ENCODE measurements around the gene LAMC1.
A peak's percentile ranks its signal among the peaks of the same experiment; 100 is the strongest.
"Not testable (repeated sequence)": the region's sequence is repeated elsewhere in the genome, so short reads cannot be mapped to it uniquely, and the experiment has no call there.

LAMC1 gene

DNA sequence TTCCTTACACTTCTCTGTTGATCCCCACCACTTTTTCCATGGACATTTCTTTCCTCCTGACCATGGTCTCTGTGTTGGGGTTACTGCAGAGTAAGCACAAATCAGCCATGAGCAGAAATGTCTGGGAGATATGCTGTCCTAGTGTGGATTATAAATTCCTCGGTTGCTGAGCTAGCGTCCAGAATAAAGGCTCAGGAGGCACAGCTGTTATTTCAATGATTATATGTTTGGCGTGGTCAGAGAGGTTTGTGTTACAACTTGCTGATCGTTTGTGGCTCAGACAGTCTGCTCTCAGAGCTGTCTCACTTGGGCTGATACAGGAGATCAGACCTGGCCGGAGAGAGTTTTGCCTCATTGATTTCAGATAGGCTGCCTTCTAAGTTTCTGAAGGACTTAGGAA is 125.4 kb downstream of the LAMC1 start:
- peak; percentile 35 for DNase-seq (ENCODE audit: low read depth)

DNA sequence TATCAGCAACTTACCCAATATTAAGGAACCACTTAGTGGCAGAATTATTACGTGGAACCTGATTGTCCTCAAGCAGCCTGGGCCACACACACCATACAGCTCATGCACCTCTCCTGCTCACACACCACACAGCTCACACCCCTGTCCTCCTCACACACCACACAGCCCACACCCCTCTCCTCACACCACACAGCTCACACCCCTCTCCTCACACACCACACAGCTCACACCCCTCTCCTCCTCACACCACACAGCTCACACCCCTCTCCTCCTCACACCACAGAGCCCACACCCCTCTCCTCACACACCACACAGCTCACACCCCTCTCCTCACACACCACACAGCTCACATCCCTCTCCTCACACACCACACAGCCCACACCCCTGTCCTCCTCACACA is 126.1 kb downstream of the LAMC1 start:
- no peak for DNase-seq (ENCODE audit: low read depth)

DNA sequence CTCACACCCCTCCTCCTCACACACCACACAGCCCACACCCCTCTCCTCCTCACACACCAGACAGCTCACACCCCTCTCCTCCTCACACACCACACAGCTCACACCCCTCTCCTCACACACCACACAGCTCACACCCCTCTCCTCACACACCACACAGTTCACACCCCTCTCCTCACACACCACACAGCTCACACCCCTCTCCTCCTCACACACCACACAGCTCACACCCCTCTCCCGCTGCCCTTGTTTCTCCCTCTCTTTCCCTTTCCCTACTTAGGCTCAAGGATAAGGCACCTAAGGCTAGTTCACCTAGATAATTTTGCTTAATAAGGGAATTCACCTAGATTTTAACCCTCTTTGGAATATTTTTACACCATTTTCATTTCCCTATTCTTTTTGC is 126.8 kb downstream of the LAMC1 start:
- not testable (repeated sequence) for DNase-seq (ENCODE audit: low read depth)

DNA sequence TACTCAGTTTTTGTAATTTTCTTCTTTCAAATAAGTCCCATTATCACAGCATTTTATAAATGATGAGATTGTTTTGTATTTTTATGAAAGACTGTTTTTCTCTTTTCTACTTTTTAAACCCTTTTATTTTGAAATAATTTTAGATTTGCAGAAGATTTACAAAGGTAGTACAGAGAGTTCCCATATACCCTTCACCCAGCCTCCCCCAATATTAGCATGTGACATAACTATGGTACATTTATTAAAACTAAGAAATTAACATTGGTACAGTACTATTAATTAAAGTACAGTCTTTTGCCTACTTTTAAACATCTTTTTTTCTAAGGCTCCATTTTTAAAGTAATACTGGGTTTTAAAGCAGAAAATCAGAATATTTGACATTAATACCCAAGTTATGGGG is 127.2 kb downstream of the LAMC1 start:
- no peak for DNase-seq (ENCODE audit: low read depth)

DNA sequence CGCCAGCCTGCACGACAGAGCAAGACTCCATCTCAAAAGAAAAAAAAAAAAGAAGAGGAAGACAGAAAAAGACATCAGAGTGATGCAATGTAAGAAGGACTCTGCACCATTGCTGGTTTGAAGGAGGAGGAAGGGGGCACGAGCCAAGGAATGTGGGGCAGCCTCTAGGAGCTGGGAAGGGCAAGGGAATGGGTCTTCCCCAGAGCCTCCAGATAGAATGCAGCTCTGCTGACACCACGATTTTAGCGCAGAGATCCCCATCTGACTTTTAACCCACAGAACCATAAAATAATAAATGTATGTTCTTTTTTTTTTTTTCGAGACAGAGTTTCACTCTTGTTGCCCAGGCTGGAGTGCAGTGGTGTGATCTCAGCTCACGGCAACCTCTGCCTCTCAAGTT is 129.0 kb downstream of the LAMC1 start:
- DNase-seq (ENCODE audit: low read depth) = no peak

DNA sequence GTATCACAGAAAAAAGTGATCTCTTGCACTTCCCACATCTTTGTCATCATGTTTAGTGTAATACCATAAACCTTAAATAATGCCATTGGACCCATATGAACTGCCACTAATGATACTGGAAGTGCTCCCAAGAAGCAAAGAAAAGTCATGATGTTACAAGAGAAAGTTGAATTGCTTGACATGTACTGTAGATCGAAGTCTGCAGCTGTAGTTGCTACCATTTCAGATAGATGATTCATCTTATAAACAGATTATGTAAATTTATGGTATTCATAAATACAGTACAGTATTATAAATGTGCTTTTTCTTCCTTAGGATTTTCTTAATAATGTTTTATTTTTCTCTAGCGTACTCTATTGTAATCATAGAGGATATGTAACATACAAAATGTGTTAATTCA is 132.7 kb downstream of the LAMC1 start:
- peak; percentile 47 for DNase-seq (ENCODE audit: low read depth)

DNA sequence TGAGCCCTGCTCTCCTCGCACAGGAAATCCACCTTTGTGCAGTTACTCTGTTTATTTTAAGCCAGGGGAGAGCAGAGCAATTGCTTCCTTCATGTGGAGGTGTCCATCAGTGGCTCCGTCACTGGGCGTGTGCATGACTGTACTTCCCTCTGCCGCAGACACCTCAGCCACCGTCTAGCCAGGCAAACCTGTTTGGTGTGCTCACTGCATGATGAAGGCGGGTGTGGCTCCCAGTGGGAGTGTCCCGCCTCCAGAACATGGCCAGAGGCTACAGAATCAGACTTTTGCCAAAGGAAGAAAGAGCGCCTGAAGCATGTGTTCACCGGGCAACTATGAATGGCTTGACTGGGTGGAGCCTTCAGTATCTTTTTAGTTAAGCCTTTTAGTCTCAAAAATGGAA is 136.7 kb downstream of the LAMC1 start:
- peak; percentile 99 for DNase-seq (ENCODE audit: low read depth)

DNA sequence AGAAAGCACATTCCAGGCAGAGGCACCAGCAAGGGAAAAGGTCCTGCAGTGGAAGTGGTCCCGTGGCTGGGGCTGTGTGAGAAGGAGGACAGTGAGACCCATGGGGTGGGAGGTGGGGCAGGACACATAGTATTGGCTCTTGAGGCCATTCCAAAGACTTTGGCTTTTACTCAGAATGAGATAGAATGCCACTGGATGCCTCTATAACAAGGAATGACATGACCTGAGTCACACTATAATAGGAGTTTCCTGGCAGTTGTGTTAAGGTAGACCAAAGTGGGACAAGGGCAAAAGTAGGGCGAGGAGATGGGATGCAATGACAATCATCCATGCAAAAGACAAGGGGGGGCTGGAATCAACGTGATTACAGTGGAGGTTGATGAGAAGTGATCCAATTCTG is 138.2 kb downstream of the LAMC1 start:
- peak; percentile 56 for DNase-seq (ENCODE audit: low read depth)

DNA sequence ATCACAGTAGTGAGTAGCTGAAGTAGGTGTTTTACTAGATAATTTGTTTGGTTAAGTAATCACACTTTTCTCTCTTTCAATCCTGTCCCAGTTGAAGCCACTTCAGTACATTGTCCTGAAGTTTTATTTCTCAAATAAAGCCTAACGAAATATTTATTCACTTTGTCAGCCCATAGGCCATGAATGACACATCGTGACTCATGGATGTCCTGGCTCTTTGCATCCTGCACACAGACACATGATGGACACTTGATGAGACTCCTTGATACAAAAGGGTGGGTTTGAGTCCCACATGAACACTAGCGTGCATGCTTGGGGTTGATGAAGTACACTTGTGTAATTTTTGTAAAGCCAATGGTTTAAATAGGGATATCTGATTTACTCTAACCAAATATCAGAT is 140.1 kb downstream of the LAMC1 start:
- DNase-seq (ENCODE audit: low read depth) = peak; percentile 98

DNA sequence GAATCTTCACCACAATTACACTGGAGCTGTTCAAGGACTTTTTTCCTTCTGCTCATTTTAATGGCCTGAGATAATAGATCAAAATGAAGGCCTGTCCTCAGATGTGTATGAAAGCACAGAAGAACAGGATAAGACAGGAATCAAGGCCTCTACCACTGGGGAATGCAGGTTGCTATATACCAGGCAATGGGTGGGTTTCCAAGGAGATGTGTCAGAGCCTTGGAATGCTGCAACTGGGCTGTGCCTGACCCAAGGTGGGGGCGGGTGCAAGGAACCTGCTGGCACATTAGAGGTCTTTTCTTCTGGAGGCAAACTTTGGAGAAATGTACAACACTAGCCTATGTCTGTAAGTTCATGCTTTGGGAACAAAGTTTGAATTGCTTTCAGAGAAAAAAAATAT is 141.1 kb downstream of the LAMC1 start:
- peak; percentile 96 for DNase-seq (ENCODE audit: low read depth)

DNA sequence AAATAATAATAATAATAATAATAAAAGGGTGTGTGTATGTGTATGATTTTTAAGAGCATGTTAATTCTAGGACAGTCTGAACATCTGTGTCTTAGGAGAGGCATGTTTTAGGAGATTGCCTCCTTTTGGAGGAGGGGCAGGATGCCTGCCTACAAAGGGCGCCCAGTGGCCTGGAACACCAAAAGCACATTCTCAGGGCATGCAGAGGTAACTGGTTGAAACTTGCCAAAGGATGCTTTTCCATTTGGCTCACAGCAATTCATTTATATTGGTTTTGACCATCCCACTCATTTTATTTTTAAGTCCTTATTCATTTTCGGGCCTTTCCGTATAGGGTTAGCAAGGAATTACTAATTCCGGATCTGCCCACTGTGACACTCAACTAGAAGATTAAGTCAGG is 141.7 kb downstream of the LAMC1 start:
- no peak for DNase-seq (ENCODE audit: low read depth)

DNA sequence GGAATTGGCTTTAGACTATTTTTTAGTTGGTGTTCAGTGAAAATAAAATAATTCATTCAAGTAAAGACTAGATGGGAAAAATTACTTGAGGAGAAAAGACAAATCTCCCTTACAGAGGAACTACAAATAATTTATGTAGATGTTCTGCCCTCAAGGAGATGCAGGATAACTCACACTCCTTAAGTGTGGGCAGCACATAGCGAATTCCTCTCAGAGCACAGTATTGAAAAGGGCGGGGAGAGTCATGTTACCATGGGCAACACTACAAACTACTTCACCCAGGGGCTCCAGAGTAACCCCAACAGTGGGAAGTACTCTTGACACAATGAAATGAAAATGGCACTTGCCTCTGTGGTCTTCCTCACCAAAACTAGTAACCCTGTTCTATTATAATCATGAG is 142.2 kb downstream of the LAMC1 start:
- no peak for DNase-seq (ENCODE audit: low read depth)

DNA sequence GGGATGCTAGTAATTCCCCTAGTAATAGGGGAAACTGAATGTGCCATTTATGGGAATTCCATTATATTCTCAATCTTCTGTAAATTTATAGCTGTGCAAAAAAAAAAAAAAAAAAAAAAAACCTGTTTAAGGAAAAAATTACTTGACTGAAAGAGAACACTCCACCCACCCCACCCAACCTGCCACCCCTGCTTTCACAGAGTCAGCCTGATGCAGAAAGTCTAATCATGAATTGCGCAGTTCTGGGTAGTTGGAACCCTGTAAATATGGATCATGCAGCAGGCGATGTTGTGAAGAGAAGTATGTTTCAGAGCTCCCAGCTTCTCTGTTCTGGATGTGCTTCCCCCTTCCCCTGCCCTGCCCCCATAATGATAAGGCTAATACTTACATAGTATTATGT is 143.2 kb downstream of the LAMC1 start:
- no peak for DNase-seq (ENCODE audit: low read depth)

DNA sequence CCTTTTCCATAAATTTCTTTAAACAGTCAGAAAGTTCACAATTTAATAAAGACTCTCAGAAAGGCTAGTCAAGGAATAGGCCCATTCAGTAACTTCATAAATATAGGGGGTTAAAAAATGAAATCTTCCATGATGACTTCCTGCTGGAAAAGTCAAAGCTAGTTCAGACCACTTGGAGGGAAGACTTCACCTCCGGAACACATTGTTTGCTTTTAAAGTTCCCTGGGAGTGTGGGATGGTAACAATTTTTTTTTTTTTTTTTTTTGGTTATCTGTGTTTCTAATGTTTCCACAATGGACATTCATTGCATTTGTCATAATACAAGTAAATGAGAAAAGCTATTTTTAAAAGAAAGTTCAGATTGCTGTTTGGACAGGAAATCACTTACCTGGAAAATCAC is 144.5 kb downstream of the LAMC1 start:
- DNase-seq (ENCODE audit: low read depth) = no peak

DNA sequence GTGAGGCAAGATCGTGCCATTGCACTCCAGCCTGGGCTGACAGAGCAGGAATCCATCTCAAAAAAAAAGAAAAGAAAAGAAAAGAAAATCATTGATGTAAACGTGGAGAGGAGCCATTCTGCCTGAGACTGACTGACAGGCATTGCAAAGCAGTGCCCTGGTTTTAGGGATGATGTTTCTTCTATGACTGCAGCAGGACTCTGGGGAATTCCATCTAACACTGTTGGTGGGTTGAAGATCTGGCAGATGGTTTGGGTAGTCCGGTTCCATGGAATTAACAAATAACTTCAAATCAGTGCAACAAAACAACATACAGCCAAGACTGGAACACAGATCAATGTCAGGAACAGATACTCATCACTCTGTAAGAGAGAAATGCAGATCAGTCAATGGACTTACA is 145.1 kb downstream of the LAMC1 start:
- no peak for DNase-seq (ENCODE audit: low read depth)

DNA sequence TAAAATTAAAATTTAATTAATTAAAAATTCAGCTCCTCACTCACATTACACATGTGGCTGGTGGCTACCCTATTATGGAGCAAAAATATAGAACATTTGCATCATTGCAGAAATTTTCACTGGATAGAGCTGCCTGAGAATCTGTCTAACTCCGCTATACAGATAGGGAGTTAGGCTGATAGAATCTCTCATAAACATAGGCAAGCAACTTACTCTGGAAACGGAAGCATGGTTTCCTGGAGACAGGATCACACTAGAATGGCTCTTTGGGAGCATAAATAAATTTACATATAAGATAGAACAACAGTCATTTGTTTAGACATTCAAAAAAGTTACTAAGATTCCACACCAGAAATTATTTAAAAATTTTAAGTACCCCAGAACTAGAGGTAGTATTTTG is 150.6 kb downstream of the LAMC1 start:
- no peak for DNase-seq (ENCODE audit: low read depth)

DNA sequence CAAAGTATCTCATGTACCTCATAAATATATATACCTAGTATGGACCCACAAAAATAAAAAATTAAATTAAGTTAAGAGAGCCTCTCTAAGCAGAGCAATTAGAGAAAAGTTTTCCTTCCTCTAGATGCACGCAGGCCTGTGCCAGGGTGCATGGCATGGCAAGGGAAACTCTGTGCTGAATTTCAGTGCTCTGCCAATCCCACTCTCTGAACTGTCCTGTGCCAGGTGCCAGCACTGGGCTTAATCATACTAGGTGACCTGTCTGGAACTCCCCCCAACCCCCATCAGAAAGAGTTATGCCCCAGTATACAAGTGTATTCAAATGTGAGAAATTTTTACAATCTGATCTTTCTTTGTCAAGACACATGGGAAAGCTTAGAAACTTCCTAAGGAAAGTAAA is 152.4 kb downstream of the LAMC1 start:
- no peak for DNase-seq (ENCODE audit: low read depth)

DNA sequence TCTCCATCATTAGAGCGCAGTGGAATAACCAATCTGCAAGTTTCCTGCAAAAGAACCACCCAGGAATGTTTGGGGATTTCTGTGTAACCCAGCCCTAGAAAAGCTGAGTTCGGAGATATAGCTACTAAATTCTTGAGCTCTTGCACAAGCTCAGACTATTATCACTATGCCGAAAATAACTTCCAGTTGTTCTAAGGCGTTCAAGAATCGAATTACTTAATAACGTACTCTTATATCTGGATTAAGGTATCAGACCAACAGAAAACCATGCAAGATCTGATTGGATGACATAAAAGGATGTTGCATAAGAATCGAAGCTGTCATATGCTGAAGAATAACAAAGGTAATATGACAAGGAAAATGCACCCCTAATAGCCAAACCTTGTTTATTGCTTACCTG is 155.3 kb downstream of the LAMC1 start:
- DNase-seq (ENCODE audit: low read depth) = no peak

DNA sequence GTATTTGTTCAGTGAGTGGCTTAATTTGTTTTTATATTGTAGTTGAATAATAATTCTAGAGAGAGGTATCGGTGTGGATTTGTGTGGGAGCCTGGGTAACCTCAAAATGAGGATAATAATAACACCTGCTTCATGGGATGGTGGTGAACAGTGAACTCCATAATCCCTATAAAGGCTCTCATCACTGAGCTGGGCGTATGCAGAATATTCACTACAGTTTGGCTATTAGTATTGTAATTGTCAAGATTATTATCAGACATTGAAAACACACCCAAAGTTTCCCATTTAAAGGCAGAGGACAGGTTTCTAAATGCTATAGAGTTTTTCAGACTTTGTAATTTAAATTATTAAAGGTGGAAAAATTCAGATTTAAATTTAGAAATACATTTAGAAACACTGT is 155.8 kb downstream of the LAMC1 start:
- DNase-seq (ENCODE audit: low read depth) = no peak

DNA sequence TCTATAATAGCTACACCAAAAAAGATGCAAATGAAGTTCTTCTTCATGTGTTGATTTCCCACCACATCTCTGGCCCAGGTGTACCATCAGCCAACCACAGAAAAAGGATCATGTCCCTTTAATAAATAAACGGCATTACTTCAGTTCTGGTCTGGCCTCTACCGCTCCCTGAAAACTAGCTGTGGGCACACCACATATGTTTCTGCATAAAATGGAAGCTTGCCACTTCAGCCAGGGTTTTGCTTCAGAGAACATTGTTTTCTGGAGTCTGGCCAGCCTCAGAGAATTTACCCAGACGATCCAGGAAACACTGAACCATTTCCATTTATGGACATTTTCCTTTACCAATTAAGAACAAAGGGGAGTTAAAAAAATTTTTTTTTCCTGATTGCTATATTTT is 157.0 kb downstream of the LAMC1 start:
- DNase-seq (ENCODE audit: low read depth) = peak; percentile 40

DNA sequence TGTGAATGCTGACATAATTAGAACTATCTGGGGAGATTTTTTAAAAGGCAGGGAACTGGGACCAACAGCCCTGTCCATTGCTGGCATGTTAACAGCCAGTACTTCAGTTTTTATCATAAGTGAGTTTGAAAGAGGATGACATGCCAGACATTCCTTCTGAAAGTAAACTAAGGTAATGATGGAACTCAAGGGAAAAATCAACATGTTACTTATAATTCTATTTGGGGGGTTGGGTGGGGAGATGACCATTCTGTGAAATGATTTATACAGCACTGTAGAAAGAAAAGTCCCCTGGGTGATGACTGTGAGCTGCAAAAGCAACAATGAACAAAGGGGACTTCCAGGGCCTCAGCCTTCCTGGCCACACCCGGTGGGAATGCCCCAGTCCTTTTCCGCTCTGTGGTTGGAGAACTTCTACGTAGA is 157.4 kb downstream of the LAMC1 start:
- DNase-seq (ENCODE audit: low read depth) = peak; percentile 70

DNA sequence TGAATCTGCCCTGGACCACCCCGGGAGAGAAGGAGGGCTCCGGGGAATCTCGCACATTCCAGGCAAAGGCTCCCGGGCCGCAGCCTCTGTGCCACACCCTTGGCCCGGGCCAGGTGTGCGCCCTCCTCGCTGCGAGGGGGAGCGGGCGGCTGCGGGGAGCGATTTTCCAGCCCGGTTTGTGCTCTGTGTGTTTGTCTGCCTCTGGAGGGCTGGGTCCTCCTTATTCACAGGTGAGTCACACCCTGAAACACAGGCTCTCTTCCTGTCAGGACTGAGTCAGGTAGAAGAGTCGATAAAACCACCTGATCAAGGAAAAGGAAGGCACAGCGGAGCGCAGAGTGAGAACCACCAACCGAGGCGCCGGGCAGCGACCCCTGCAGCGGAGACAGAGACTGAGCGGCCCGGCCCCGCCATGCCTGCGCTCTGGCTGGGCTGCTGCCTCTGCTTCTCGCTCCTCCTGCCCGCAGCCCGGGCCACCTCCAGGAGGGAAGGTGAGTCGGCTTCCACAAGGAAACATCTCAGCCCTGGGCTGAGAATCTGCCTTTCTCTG is 162.8 kb downstream of the LAMC1 start, which contains the start of gene LAMC2:
Gene LAMC2, plus strand, starts transcription at position 324 of the 550 bp plus-strand sequence. Its CDS starts 89 bp downstream, at position 413.
- DNase-seq (ENCODE audit: low read depth) = peak; percentile 40

DNA sequence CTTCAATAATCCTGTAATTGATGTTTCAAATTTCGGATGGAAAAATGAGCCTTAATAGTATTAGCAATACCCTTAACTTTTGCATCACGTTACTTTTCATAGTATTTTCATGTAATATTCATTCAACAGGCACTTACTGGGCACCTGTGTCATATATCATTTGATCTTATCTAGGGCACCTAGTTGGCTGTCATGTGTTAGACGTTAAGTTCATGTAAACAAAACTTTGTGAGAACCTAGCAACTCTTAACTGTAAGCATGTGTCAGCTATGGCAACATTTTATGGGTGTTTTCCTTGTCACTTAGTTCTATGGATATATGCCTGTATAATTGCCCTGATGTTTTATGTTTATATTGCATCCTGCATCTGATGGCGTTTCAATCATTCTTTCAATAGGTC is 163.6 kb downstream of the LAMC1 start:
- DNase-seq (ENCODE audit: low read depth) = no peak

DNA sequence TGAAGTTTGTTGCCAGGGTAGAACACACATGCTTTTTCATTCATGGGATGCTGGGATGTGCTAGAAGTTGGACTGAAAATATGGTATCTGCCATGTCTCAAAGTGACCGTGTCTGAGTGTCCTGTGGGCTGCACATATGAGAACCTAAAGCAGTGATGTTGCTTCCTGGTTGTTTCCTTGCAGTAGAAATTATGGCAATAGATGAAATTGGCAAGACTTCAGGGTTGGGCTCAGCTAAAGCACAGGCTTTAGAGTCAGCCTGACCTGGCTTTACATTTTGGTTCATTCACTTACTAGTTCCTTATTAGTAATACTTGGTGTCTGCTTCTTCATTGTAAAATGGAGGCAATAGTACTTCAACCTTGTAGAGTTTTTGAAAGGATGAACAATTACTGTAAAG is 165.0 kb downstream of the LAMC1 start:
- DNase-seq (ENCODE audit: low read depth) = no peak

DNA sequence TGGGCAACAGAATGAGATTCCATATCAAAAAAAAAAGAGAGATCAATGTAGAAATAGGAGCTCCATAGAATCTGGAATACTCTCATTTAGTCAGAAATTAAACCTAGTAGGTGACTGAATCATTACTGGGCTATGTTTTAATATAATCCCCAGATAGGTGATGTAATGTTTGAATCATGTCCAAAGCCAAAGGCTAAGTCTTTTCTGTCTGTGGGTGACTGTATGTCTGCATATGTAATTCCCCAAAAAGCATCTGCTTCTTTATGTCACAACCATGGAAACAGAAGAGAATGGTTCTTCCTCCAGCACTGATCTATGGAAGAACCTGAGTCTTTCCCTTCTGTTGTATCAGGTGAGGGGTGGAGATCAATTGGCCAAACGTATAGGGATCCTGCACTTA is 168.6 kb downstream of the LAMC1 start:
- peak; percentile 93 for DNase-seq (ENCODE audit: low read depth)

All from ELR (cell line).